ENCODE measurements around the gene LRBA. TPM values are rescaled to one million over a fixed set of nuclear protein-coding genes. Genes with fewer than 3 reads are reported as not detected.

Gene LRBA
- total RNA-seq, 1 donor from 2014 or later = 66.2 TPM

- peaks cover 35% of the 10 kb centered on the region for H3K4me1 Mint-ChIP-seq
- peaks cover 4% of the 10 kb centered on the region for H3K36me3 Mint-ChIP-seq
- peak overlapping the region; percentile 77 for H3K27ac Mint-ChIP-seq
- peaks cover 7% of the 10 kb centered on the region for H3K9me3 Mint-ChIP-seq
- no peaks in the 10 kb centered on the region for H3K27me3 Mint-ChIP-seq (ENCODE audit: low read depth)
- H3K4me3 Mint-ChIP-seq = peak overlapping the region; percentile 12
- TF ChIP-seq CTCF (IDR thresholded peaks at IDR 0.05; ENCODE audit: unreplicated experiment) = no peak
- DNase-seq (ENCODE audit: low spot score in 2 of 2, unreplicated experiment in 2 of 2) = no peak
These were observed 677.4 kb downstream of the LRBA start for GRCh38 chr4:150337734-150338133.

- no peak for TF ChIP-seq CTCF (IDR thresholded peaks at IDR 0.05; ENCODE audit: unreplicated experiment)
- H3K27ac Mint-ChIP-seq = peak overlapping the region; percentile 76
- no peak overlapping the region for H3K4me3 Mint-ChIP-seq
- H3K36me3 Mint-ChIP-seq = peaks cover 4% of the 10 kb centered on the region
- H3K27me3 Mint-ChIP-seq (ENCODE audit: low read depth) = no peaks in the 10 kb centered on the region
- peaks cover 7% of the 10 kb centered on the region for H3K9me3 Mint-ChIP-seq
- no peak for DNase-seq (ENCODE audit: low spot score in 2 of 2, unreplicated experiment in 2 of 2)
- H3K4me1 Mint-ChIP-seq = peaks cover 33% of the 10 kb centered on the region
These were observed 678.2 kb downstream of the LRBA start for GRCh38 chr4:150336676-150337412.

- no peak overlapping the region for H3K27ac Mint-ChIP-seq
- TF ChIP-seq CTCF (IDR thresholded peaks at IDR 0.05; ENCODE audit: unreplicated experiment) = no peak
- no peaks in the 10 kb centered on the region for H3K9me3 Mint-ChIP-seq
These were observed 682.1 kb downstream of the LRBA start for GRCh38 chr4:150332961-150333360.

GRCh38 chr4:150332086-150332485 is 683.0 kb downstream of the LRBA start:
- H3K9me3 Mint-ChIP-seq = no peaks in the 10 kb centered on the region
- no peak overlapping the region for H3K4me3 Mint-ChIP-seq
- H3K36me3 Mint-ChIP-seq = no peaks in the 10 kb centered on the region
- H3K27ac Mint-ChIP-seq = no peak overlapping the region
- H3K27me3 Mint-ChIP-seq (ENCODE audit: low read depth) = no peaks in the 10 kb centered on the region
- H3K4me1 Mint-ChIP-seq = peaks cover 43% of the 10 kb centered on the region
- no peak for DNase-seq (ENCODE audit: low spot score in 2 of 2, unreplicated experiment in 2 of 2)
- no peak for TF ChIP-seq CTCF (IDR thresholded peaks at IDR 0.05; ENCODE audit: unreplicated experiment)

More at GRCh38 chr4:150332961-150333360, 682.1 kb downstream of the LRBA start:
- DNase-seq (ENCODE audit: low spot score in 2 of 2, unreplicated experiment in 2 of 2) = no peak
- Mint-ChIP-seq H3K27me3 (ENCODE audit: low read depth) (no peaks in the 10 kb centered on the region), H3K4me1 (peaks cover 45% of the 10 kb centered on the region), H3K4me3 (no peak overlapping the region), H3K36me3 (no peaks in the 10 kb centered on the region)

- Mint-ChIP-seq H3K4me1 (peaks cover 36% of the 10 kb centered on the region), H3K27me3 (ENCODE audit: low read depth) (no peaks in the 10 kb centered on the region), H3K9me3 (peaks cover 5% of the 10 kb centered on the region), H3K36me3 (peaks cover 11% of the 10 kb centered on the region), H3K27ac (peak overlapping the region; percentile 77), H3K4me3 (no peak overlapping the region)
- TF ChIP-seq CTCF (IDR thresholded peaks at IDR 0.05; ENCODE audit: unreplicated experiment) = no peak
- no peak for DNase-seq (ENCODE audit: low spot score in 2 of 2, unreplicated experiment in 2 of 2)
These were observed 685.7 kb downstream of the LRBA start for GRCh38 chr4:150329373-150329772.
